HK-2 (cell line): ENCODE measurements around the gene SLC38A3.
A peak's percentile ranks its signal among the peaks of the same experiment; 100 is the strongest.
"Not testable (repeated sequence)": the region's sequence is repeated elsewhere in the genome, so short reads cannot be mapped to it uniquely, and the experiment has no call there.

ENCODE experiments used
- DNase-seq: peaks from one replicate; pipeline ENCODE4 v3.0.0-alpha.2; 2018; ENCODE audit not compliant: unreplicated experiment

Gene SLC38A3

GRCh38 chr3:50230794-50231125 is 25.7 kb downstream of the SLC38A3 start:
- DNase-seq = no peak

GRCh38 chr3:50231581-50231980 is 26.5 kb downstream of the SLC38A3 start:
- no peak for DNase-seq

GRCh38 chr3:50232303-50232702 is 27.2 kb downstream of the SLC38A3 start:
- no peak for DNase-seq

- no peak for DNase-seq
Observed at GRCh38 chr3:50233176-50233575, 28.1 kb downstream of the SLC38A3 start.

- peak; percentile 97 for DNase-seq
Observed at GRCh38 chr3:50235716-50236483, 30.8 kb downstream of the SLC38A3 start, which contains the start of gene GNAI2. Gene GNAI2, plus strand, starts transcription at chr3:50236204. Its CDS starts 132 bp downstream, at chr3:50236336.

- no peak for DNase-seq
Observed at GRCh38 chr3:50236484-50237132, 31.5 kb downstream of the SLC38A3 start.

- peak; percentile 57 for DNase-seq
Observed at GRCh38 chr3:50237133-50237651, 32.1 kb downstream of the SLC38A3 start.

GRCh38 chr3:50237754-50238548 is 32.9 kb downstream of the SLC38A3 start:
- DNase-seq = peak; percentile 82

- no peak for DNase-seq
Observed at GRCh38 chr3:50238549-50239026, 33.5 kb downstream of the SLC38A3 start.

- DNase-seq = no peak
Observed at GRCh38 chr3:50239649-50240048, 34.6 kb downstream of the SLC38A3 start.

GRCh38 chr3:50241163-50241562 is 36.1 kb downstream of the SLC38A3 start:
- no peak for DNase-seq

GRCh38 chr3:50241713-50242380 is 36.8 kb downstream of the SLC38A3 start:
- DNase-seq = no peak

GRCh38 chr3:50242381-50242770 is 37.3 kb downstream of the SLC38A3 start:
- DNase-seq = no peak

GRCh38 chr3:50242851-50243542 is 37.9 kb downstream of the SLC38A3 start:
- DNase-seq = peak; percentile 71

GRCh38 chr3:50243543-50243895 is 38.4 kb downstream of the SLC38A3 start:
- DNase-seq = no peak

GRCh38 chr3:50244813-50245212 is 39.7 kb downstream of the SLC38A3 start:
- not testable (repeated sequence) for DNase-seq

GRCh38 chr3:50245251-50245745 is 40.2 kb downstream of the SLC38A3 start:
- DNase-seq = no peak

GRCh38 chr3:50245831-50246516 is 40.9 kb downstream of the SLC38A3 start:
- peak; percentile 90 for DNase-seq

- peak; percentile 78 for DNase-seq
Observed at GRCh38 chr3:50246517-50246954, 41.5 kb downstream of the SLC38A3 start.

GRCh38 chr3:50248387-50248786 is 43.3 kb downstream of the SLC38A3 start:
- DNase-seq = no peak
